Colonic mucosa (tissue), 4 donors: ENCODE measurements around the gene KIAA0232. TPM values are rescaled to one million over a fixed set of nuclear protein-coding genes. Genes with fewer than 3 reads are reported as not detected.
A peak's percentile ranks its signal among the peaks of the same experiment; 100 is the strongest.

Experiments used
- DNase-seq: peaks from one replicate; pipeline ENCODE4 v3.0.0-alpha.2; 2020
- H3K27ac ChIP-seq: fragments of 200-600 bp; one replicate; pipeline ENCODE4 v1.8.0; 2021
- H3K27me3 ChIP-seq: fragments of 200-600 bp; one replicate; pipeline ENCODE4 v1.8.0; 2021
- H3K36me3 ChIP-seq: fragments of 200-600 bp; one replicate; pipeline ENCODE4 v1.8.0; 2021
- H3K4me1 ChIP-seq: fragments of 200-600 bp; one replicate; pipeline ENCODE4 v1.8.0; 2021; ENCODE audit warnings: mild to moderate bottlenecking
- H3K4me3 ChIP-seq: fragments of 200-600 bp; one replicate; pipeline ENCODE4 v1.8.0; 2021
- H3K9ac ChIP-seq, 2 donors: one replicate each; pipeline ENCODE4 v1.7.0; 2013; ENCODE audit warnings: control low read depth in 2 of 2, low read depth in 2 of 2, low read length in 2 of 2
- H3K9me3 ChIP-seq: fragments of 200-600 bp; one replicate; pipeline ENCODE4 v1.8.0; 2021
- intact Hi-C: fragments of 100-400 bp; cut with DNase I; formaldehyde crosslinking; loops from one replicate; pipeline ENCODE4 v1.14.1; 2022
- total RNA-seq, 2 donors: library from RNA; stranded (reverse); fragmentation: NEBNext Ultra II Directional in 1 of 2; extraction: Animal tissue kit (Norgen Biotek cat#: 25700) in 1 of 2; gene quantifications; one replicate each; pipeline ENCODE4 v1.2.1, GENCODE V29; 2021
- TF ChIP-seq, protein P1 (sequence below): fragments of 200-600 bp; IDR thresholded peaks from one replicate; pipeline ENCODE4 v1.8.0; 2022; ENCODE audit warnings: antibody characterized with exemption, mild to moderate bottlenecking
- donor health status: healthy.
- donor health status: DM: no; HTN: no; CAD: no.
- donor health status: DM: no; HTN: no; CAD: no.

KIAA0232 gene
- total RNA-seq, 2 donors from 2014 or later, result 20.8 to 32.8 TPM

DNA sequence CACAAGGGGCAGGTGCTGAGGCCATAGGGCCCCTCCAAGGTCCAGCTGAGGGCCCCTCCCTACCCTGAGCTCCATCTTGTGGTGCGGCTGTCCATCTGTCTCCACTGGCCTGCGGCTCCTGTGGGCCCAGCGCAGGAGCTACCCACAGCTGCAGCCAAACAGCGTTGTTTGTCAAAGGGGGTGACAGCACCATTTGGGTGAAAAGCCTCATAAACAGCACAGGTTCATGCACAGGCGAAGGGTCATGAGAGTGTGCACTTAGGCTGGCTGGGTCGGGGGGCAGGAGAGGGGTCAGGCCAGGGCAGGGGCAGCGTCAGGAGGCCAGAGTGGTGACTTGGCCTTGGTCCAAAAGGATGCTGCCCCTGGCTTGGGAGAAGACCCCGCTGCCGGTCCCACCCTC is 34.2 kb upstream of the KIAA0232 start:
- Histone ChIP-seq H3K4me3 (no peak overlapping the region), H3K27ac (peak overlapping the region; percentile 78), H3K36me3 (no peaks in the 10 kb centered on the region), H3K9ac (peak overlapping the region; percentile 56 to 76), H3K4me1 (peaks cover 31% of the 10 kb centered on the region), H3K27me3 (no peaks in the 10 kb centered on the region), H3K9me3 (no peaks in the 10 kb centered on the region)
- TF ChIP-seq, protein P1, sequence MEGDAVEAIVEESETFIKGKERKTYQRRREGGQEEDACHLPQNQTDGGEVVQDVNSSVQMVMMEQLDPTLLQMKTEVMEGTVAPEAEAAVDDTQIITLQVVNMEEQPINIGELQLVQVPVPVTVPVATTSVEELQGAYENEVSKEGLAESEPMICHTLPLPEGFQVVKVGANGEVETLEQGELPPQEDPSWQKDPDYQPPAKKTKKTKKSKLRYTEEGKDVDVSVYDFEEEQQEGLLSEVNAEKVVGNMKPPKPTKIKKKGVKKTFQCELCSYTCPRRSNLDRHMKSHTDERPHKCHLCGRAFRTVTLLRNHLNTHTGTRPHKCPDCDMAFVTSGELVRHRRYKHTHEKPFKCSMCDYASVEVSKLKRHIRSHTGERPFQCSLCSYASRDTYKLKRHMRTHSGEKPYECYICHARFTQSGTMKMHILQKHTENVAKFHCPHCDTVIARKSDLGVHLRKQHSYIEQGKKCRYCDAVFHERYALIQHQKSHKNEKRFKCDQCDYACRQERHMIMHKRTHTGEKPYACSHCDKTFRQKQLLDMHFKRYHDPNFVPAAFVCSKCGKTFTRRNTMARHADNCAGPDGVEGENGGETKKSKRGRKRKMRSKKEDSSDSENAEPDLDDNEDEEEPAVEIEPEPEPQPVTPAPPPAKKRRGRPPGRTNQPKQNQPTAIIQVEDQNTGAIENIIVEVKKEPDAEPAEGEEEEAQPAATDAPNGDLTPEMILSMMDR, result no peak
- intact Hi-C loops, result no loop called here
- DNase-seq, result no peak

DNA sequence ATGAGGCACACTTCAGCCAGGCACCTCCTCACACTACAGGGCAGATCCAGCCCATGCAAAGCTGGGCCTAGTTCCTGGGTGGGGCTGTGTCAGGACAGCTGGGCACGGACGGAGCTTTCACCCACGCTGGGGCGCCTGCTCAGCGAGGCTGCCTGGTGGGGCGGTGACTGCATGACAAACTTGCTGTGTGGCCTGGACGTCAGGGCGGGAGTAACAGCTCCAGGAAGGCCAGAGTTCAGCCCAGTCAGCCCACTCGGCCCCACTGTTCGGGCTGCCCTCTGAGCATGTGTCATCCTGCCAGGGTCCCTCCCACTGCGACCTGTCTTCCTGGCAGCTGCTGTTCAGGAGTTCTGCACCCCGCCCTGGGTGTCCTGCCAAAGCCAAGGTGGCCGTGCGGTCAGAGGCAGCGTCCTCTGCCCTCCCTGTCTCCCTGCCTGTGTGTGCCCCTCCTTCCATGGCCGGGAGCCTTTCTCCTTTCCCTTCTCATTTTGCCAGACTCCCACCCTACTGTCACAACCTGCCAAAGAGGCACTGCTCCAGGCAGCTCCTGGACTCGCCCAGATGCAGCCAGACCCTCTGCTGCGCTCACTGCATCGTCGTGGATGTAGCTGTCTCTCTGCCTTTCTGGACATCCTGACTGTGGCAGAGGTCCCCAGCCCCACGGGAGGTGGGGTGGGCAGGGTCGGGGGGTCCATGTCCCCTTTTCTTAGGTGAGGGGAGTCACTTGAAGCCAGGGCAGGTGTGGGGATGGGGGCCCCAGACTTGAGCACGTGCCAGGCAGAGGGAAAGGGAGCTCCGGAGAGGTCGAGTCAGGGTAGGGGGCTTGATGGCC is 33.0 kb upstream of the KIAA0232 start:
- H3K27me3 ChIP-seq, result no peaks in the 10 kb centered on the region
- peaks cover 35% of the 10 kb centered on the region for H3K4me1 ChIP-seq
- H3K4me3 ChIP-seq, result no peak overlapping the region
- TF ChIP-seq, protein P1, result no peak
- intact Hi-C loops, result no loop called here
- peak; percentile 94 for DNase-seq
- H3K27ac ChIP-seq, result peak overlapping the region; percentile 78
- H3K36me3 ChIP-seq, result no peaks in the 10 kb centered on the region
- no peaks in the 10 kb centered on the region for H3K9me3 ChIP-seq
- H3K9ac ChIP-seq, result peak overlapping the region; percentile 58 to 78

DNA sequence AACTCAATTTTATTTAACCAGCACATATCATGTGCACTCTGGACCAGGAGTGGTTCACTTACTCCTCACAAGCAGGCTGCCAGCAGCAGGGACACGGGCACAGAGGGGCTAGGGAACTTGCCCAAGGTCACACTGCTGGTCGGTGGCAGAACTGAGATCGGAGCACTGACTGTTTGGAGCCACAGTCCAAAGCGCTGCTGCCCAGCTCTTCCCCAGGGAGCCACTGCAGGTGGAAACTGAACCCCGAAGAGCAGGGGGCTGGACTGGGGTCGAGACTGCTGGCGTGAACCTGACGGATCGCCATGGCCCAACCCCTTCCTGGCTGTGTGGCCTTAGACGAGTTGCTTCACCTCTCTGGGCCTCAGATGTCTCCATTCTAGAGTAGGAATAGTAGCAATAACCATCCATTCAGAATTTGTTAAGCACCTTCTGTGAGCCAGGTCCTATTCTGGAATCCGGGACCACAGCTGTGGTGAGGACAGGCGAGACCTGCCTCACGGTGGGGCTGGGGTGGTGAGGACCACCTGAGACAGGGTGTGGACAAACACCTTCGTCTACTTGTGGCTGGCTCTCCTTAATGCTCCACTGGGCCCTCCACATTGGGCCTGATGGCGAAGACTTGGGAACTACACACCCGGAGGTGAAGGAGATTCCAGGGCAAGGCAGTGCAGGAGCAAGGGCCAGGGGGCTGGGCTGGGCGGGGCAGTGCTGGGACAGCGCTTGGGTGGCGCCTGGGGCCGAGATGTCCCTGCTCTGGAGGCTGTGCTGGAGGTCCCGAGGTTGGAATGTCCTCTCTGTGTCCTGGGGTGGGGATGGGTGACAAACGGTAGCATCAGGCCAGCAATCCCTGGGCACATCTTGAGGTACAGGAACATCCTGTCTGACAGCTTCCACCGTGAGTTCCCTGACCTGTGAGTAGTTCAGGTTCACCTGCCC is 32.0 kb upstream of the KIAA0232 start:
- no peak overlapping the region for H3K4me3 ChIP-seq
- H3K9ac ChIP-seq, result peak overlapping the region in 1 of 2 donors; percentile 64
- H3K27me3 ChIP-seq, result no peaks in the 10 kb centered on the region
- no peaks in the 10 kb centered on the region for H3K36me3 ChIP-seq
- H3K4me1 ChIP-seq, result peaks cover 35% of the 10 kb centered on the region
- no peaks in the 10 kb centered on the region for H3K9me3 ChIP-seq
- intact Hi-C loops, result no loop called here
- peak; percentile 64 for DNase-seq
- TF ChIP-seq, protein P1, result no peak
- peak overlapping the region; percentile 78 for H3K27ac ChIP-seq

DNA sequence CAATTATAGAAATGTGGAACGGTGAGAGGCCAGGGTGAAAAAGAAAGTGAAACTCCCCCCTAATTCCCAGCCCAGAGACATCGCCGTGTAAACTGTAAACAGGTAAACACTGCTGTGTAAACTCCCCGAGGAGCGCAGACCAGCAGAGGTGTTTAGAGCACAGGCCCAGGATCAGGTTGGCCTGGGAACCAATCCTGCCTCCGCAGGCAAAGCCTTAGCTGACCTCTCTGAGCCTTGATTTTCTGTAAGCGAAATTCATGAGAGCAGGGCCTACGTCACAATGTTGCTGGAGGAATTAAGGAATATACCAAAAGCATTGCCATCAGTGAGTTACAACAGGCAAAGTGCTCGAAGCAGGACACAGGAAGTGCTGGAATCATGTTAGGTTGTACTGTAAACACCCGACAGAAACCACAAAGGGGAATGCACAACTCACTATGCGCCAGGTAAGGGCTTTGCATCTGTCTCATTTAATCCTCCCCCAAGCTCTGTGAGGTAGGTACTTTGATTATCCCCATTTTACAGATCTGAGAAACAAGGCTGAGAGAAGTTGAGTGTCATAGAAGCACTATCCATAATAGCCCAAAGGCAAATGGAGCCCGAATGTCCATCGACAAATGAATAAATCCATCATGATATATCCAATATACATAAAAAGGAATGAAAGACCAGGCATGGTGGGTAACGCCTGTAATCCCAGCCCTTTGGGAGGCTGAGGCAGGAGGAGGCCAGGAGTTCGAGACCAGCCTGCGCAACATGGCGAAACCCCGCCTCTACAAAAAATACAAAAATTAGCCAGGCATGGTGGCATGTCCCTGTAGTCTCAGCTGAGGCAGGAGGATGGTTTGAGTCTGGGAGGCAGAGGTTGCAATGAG is 30.7 kb upstream of the KIAA0232 start:
- Histone ChIP-seq H3K9me3 (no peaks in the 10 kb centered on the region), H3K36me3 (no peaks in the 10 kb centered on the region), H3K27ac (peak overlapping the region; percentile 78), H3K27me3 (no peaks in the 10 kb centered on the region), H3K4me1 (peaks cover 35% of the 10 kb centered on the region), H3K4me3 (no peak overlapping the region), H3K9ac (peak overlapping the region in 1 of 2 donors; percentile 28)
- no peak for DNase-seq
- intact Hi-C loops, result no loop called here
- TF ChIP-seq, protein P1, result no peak

DNA sequence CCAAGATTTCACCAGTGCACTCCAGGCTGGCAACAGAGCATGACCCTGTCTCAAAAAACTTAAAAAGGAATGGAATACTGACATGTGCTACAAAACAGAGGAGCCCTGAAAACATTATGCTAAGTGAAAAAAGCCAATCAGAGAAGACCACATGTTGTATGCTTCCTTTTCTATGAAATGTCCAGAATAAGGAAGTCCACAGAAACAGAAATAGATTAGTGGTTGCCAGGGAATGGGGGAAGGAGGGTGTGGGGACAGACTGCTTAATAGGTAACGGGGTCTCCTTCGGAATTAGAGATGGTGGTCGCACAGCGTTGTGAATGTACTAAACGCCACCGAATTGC is 30.1 kb upstream of the KIAA0232 start:
- peaks cover 35% of the 10 kb centered on the region for H3K4me1 ChIP-seq
- no peak overlapping the region for H3K9ac ChIP-seq
- no peaks in the 10 kb centered on the region for H3K9me3 ChIP-seq
- H3K36me3 ChIP-seq, result no peaks in the 10 kb centered on the region
- no peak for DNase-seq
- intact Hi-C loops, result no loop called here
- TF ChIP-seq, protein P1, result no peak
- H3K4me3 ChIP-seq, result no peak overlapping the region
- H3K27ac ChIP-seq, result no peak overlapping the region
- H3K27me3 ChIP-seq, result no peaks in the 10 kb centered on the region
